Skeletal muscle satellite cell (primary cell): ENCODE results near the gene PHF5A.
"Not testable (repeated sequence)": the region's sequence is repeated elsewhere in the genome, so short reads cannot be mapped to it uniquely, and the experiment has no call there.

Experiments
- H3K27me3 ChIP-seq: 2 replicates; pipeline ENCODE4 v1.7.0; 2013; ENCODE audit warnings: low read length; ENCODE audit not compliant: control insufficient read depth, insufficient read depth
- H3K36me3 ChIP-seq: 2 replicates; pipeline ENCODE4 v1.7.0; 2013; ENCODE audit warnings: mild to moderate bottlenecking, control low read depth, low read length; ENCODE audit not compliant: insufficient read depth
- H3K4me1 ChIP-seq: 2 replicates; pipeline ENCODE4 v1.7.0; 2013; ENCODE audit warnings: low read length; ENCODE audit not compliant: control insufficient read depth, insufficient read depth
- H3K4me2 ChIP-seq: 2 replicates; pipeline ENCODE4 v1.7.0; 2013; ENCODE audit warnings: mild to moderate bottlenecking, low read length
- H3K4me3 ChIP-seq: 2 replicates; pipeline ENCODE4 v1.7.0; 2013; ENCODE audit warnings: low read length
- H3K9ac ChIP-seq: 2 replicates; pipeline ENCODE4 v1.7.0; 2013; ENCODE audit warnings: mild to moderate bottlenecking, low read depth, low read length, moderate library complexity
- H3K9me3 ChIP-seq: replicated peaks from 2 replicates; pipeline ENCODE4 v1.7.0; 2013; ENCODE audit warnings: mild to moderate bottlenecking, control low read depth, low read length

PHF5A gene

DNA sequence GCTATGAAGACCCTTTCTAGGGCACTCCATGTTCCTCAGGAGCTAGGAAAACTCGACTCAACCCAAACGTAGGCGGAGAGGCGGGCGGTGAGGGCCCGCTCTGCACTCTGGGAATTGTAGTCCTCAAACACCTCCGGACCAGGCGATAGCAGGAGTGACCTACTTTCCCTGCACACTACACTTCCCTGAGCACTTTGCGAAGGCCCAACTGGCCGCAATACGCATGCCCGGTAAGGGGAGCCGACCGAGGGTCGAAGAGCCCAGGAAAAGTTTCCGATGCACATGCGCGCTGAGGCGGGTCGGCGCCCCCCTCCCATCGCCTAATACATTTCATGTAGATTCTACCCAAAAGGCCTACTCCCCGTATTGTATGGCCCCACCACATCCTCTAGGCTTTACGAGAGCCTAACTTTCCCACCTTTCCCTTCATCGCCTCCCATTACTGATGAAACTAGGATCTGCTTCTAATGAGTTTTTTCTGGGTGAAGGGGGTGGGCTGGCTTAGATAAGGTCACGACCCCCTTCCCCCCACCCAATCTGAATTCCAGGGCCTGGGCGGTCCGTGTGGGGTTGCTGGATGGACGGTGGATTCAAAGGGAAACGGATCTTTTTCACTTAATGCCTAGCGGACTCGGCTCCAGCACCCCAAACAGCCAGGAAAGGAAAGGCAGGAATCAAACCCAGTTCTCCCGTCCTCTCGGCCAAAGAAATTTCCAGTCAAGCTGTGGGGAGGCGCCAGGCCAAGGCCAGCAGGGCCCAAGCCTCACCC is 23.9 kb downstream of the PHF5A start:
- Histone ChIP-seq H3K9me3 (no peaks in the 10 kb centered on the region), H3K36me3 (peaks cover 26% of the 10 kb centered on the region), H3K4me2 (peak overlapping the region; percentile 99), H3K4me1 (peaks cover 11% of the 10 kb centered on the region), H3K4me3 (peak overlapping the region; percentile 94), H3K9ac (peak overlapping the region; percentile 91), H3K27me3 (no peaks in the 10 kb centered on the region)

GRCh38 chr22:41442240-41442792 is 26.2 kb downstream of the PHF5A start:
- Histone ChIP-seq H3K4me1 (peaks cover 12% of the 10 kb centered on the region), H3K9me3 (no peaks in the 10 kb centered on the region), H3K4me3 (no peak overlapping the region), H3K4me2 (no peak overlapping the region), H3K36me3 (peaks cover 39% of the 10 kb centered on the region), H3K9ac (no peak overlapping the region), H3K27me3 (no peaks in the 10 kb centered on the region)

- H3K4me1 ChIP-seq, result peaks cover 12% of the 10 kb centered on the region
- H3K9me3 ChIP-seq, result not testable (repeated sequence)
These were observed 28.0 kb downstream of the PHF5A start for GRCh38 chr22:41440511-41440910.

DNA sequence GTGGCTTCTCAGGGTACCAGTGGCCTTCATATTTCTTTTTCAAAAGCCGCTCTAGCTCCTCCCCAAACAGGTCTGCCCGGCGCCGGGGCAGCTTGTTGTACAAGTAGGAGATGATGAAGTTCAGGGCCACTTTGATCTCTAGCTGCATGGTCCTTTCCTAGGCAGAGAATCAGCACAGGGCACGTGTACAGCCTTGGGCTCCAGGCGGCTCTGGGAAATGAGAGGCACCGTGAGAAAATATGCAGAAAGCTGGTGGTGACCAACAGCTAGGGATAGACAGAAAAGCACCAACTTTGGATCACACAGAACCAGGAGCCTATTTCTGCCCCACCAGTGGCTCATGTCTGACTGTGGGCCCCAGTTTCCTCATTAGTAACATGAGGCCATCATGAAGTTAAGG is 31.3 kb downstream of the PHF5A start:
- H3K4me3 ChIP-seq, result no peak overlapping the region
- H3K36me3 ChIP-seq, result peaks cover 65% of the 10 kb centered on the region
- no peak overlapping the region for H3K4me2 ChIP-seq
- no peak overlapping the region for H3K9ac ChIP-seq
- no peaks in the 10 kb centered on the region for H3K9me3 ChIP-seq
- H3K27me3 ChIP-seq, result no peaks in the 10 kb centered on the region
- H3K4me1 ChIP-seq, result peaks cover 5% of the 10 kb centered on the region

More at GRCh38 chr22:41440511-41440910, 28.0 kb downstream of the PHF5A start:
- H3K9ac ChIP-seq, H3K4me2 ChIP-seq, H3K27me3 ChIP-seq, H3K4me3 ChIP-seq: not testable (repeated sequence)
- peaks cover 57% of the 10 kb centered on the region for H3K36me3 ChIP-seq

DNA sequence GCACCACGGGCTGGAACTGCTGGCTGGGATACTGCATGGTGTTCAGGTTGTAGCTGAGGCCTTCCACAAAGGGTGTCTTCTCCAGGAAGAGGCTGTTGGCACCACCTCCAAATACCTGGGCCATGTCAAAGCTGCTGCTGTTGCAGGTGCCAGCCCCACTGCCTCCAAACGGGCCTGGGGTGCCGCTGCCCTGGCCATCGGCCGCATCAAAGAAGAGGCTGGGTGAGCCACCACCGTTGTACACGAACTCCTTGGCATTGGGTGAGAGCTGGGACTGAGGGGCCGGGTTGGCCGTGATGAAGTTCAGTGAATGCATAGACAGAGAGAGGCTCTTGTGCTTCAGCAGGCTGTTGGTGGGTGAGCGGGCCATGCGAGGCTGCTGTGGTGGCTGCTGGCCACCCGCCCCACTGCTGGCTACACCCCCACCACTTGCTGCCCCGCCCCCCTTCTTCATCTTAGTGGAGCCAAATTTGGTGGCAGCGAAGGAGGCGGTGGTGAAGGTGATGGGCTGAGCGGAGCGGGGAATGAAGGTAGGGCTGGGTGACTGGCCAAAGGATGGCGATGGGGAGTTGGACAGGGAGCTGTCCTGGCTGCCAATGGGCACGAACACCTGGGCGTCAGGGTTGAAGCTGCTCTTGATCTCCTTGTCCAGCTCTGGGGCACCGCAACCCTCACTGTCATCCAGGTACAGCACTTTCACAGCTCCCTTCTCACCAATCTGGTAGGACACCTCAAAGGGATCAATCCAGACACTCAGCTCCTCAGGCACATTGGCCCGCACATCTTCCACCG is 32.0 kb downstream of the PHF5A start:
- Histone ChIP-seq H3K36me3 (peaks cover 69% of the 10 kb centered on the region), H3K4me1 (peaks cover 5% of the 10 kb centered on the region), H3K4me3 (no peak overlapping the region), H3K9me3 (no peaks in the 10 kb centered on the region), H3K9ac (no peak overlapping the region), H3K27me3 (no peaks in the 10 kb centered on the region), H3K4me2 (no peak overlapping the region)

GRCh38 chr22:41435560-41435959 is 32.9 kb downstream of the PHF5A start:
- Histone ChIP-seq H3K4me1 (peaks cover 5% of the 10 kb centered on the region), H3K4me3 (no peak overlapping the region), H3K27me3 (no peaks in the 10 kb centered on the region), H3K9ac (no peak overlapping the region), H3K4me2 (no peak overlapping the region), H3K36me3 (peaks cover 65% of the 10 kb centered on the region), H3K9me3 (no peaks in the 10 kb centered on the region)

GRCh38 chr22:41434361-41435003 is 34.0 kb downstream of the PHF5A start:
- not testable (repeated sequence) for H3K9me3 ChIP-seq, H3K9ac ChIP-seq, H3K4me1 ChIP-seq, H3K4me3 ChIP-seq, H3K4me2 ChIP-seq, H3K27me3 ChIP-seq
- H3K36me3 ChIP-seq, result peaks cover 62% of the 10 kb centered on the region

GRCh38 chr22:41433480-41433879 is 35.0 kb downstream of the PHF5A start:
- H3K4me3 ChIP-seq, result not testable (repeated sequence)

GRCh38 chr22:41431656-41432055 is 36.8 kb downstream of the PHF5A start:
- Histone ChIP-seq H3K9ac (no peak overlapping the region), H3K4me3 (no peak overlapping the region), H3K4me1 (no peaks in the 10 kb centered on the region), H3K36me3 (peaks cover 41% of the 10 kb centered on the region), H3K27me3 (no peaks in the 10 kb centered on the region), H3K9me3 (no peaks in the 10 kb centered on the region), H3K4me2 (no peak overlapping the region)

More at GRCh38 chr22:41433480-41433879, 35.0 kb downstream of the PHF5A start:
- not testable (repeated sequence) for H3K27me3 ChIP-seq, H3K9ac ChIP-seq, H3K9me3 ChIP-seq, H3K4me2 ChIP-seq, H3K4me1 ChIP-seq
- peaks cover 54% of the 10 kb centered on the region for H3K36me3 ChIP-seq

DNA sequence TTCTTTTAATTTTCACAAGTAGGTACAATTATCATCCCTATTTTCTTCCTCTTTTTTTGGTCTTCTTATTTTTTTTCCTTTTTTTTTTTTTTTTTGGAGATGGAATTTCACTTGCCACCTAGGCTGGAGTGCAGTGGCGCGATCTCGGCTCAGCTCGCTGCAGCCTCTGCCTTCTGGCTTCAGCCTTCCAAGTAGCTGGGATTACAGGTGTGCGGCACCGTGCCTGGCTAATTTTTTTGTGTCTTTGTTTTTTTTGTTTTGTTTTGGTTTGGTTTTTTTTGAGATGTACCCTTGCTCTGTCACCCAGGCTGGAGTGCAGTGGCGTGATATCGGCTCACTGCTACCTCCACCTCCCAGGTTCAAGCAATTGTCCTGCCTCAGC is 38.5 kb downstream of the PHF5A start:
- H3K4me2 ChIP-seq, result no peak overlapping the region
- no peaks in the 10 kb centered on the region for H3K27me3 ChIP-seq
- H3K4me3 ChIP-seq, result no peak overlapping the region
- H3K4me1 ChIP-seq, result no peaks in the 10 kb centered on the region
- peaks cover 25% of the 10 kb centered on the region for H3K36me3 ChIP-seq
- H3K9me3 ChIP-seq, result no peaks in the 10 kb centered on the region
- no peak overlapping the region for H3K9ac ChIP-seq

- peaks cover 20% of the 10 kb centered on the region for H3K36me3 ChIP-seq
These were observed 39.1 kb downstream of the PHF5A start for GRCh38 chr22:41429232-41429950.

More at GRCh38 chr22:41429232-41429950, 39.1 kb downstream of the PHF5A start:
- H3K4me1 ChIP-seq, result no peaks in the 10 kb centered on the region
- H3K9ac ChIP-seq, result no peak overlapping the region
- no peaks in the 10 kb centered on the region for H3K27me3 ChIP-seq
- no peaks in the 10 kb centered on the region for H3K9me3 ChIP-seq
- H3K4me2 ChIP-seq, result no peak overlapping the region
- H3K4me3 ChIP-seq, result no peak overlapping the region
